ENCODE data around the gene DDX31.

Gene DDX31

DNA sequence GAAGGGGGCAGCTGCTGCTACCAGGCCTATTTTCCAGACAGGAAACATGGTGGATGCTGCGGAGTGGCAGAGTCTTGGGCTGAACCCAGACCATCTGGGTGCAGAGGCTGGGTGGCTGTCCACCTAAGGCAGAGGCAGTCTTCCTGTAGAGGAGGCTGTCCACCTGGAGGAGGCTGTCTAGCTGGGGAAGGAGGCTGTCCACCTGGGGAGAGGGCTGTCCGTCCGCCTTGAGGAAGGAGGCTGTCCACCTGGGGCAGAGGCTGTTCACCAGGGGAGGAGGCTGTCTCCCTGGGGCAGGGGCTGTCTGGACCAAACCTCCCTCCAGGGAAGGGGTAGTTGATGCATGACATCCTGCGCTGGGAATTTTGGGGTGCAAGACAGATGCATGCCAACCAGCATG, 126.5 kb downstream of the DDX31 start:
- no peak for DNase-seq

Data from inflammatory macrophage treated with lipopolysaccharide for 1 hour (primary cell).